ENCODE results near the gene UBE2G1.

GRCh38 chr17:4334332-4334731 is 32.1 kb downstream of the UBE2G1 start:
- TF ChIP-seq CTCF (IDR thresholded peaks at IDR 0.05) (no peak), POLR2A (IDR thresholded peaks at IDR 0.05) (no peak)
